Body of pancreas (tissue), 4 donors: ENCODE data around the gene CENPU. TPM values are rescaled to one million over a fixed set of nuclear protein-coding genes. Genes with fewer than 3 reads are reported as not detected.

ENCODE experiments used
- ATAC-seq: fragments of 150-250 bp; one replicate; pipeline ENCODE4 v1.9.1; 2016
- DNase-seq, 4 donors: peaks; one replicate each; pipeline ENCODE4 v3.0.0-alpha.2; 2019
- H3K27ac ChIP-seq, 4 donors: fragments of 200-600 bp; sonication (generic); 1 replicate in 3 of 4; 2 replicates in 1 of 4; pipeline versions ENCODE4 v1.5.1 to v1.6.1; 2016 to 2019; ENCODE audit warnings: mild to moderate bottlenecking in 1 of 4, mixed read lengths in 1 of 4, moderate library complexity in 1 of 4
- H3K27me3 ChIP-seq, 2 donors: fragments of 200-600 bp; sonication (generic); one replicate each; pipeline ENCODE4 v1.6.0; 2016; ENCODE audit warnings: mild to moderate bottlenecking in 1 of 2
- H3K36me3 ChIP-seq, 2 donors: fragments of 200-600 bp; sonication (generic); replicated peaks in 1 of 2; 2 replicates each; pipeline ENCODE4 v1.5.1; 2016; ENCODE audit warnings: low read depth in 2 of 2; ENCODE audit not compliant: insufficient read depth in 1 of 2
- H3K4me1 ChIP-seq: fragments of 200-600 bp; sonication (generic); one replicate; pipeline ENCODE4 v1.6.0; 2016
- H3K4me3 ChIP-seq, 2 donors: fragments of 200-600 bp; sonication (generic); 1 replicate in 1 of 2; 2 replicates in 1 of 2; pipeline ENCODE4 v1.5.1; 2016 to 2019
- H3K9me3 ChIP-seq, 3 donors: fragments of 200-600 bp; sonication (generic); 1 replicate in 2 of 3; 2 replicates in 1 of 3; pipeline ENCODE4 v1.5.1; 2016
- CTCF ChIP-seq, 7 experiments: fragments of 450-650 bp in 4 of 7; fragments of 200-600 bp in 3 of 7; sonication (generic) in 3 of 7; IDR thresholded peaks; one replicate each; pipeline ENCODE4 v1.5.1; 2016 to 2019; ENCODE audit warnings: antibody characterized with exemption in 7 of 7
- POLR2A ChIP-seq, 3 donors: fragments of 450-650 bp; IDR thresholded peaks; one replicate each; pipeline ENCODE4 v1.6.1; 2016; ENCODE audit warnings: antibody characterized with exemption in 3 of 3, mild to moderate bottlenecking in 2 of 3
- WGBS, 2 donors: methylation state at CpG; one replicate each; pipeline ENCODE4 v1.1.5; 2017; 5-methylcytosine and 5-hydroxymethylcytosine counted together
- intact Hi-C: fragments of 100-400 bp; cut with DNase I; formaldehyde crosslinking; loops from one replicate; pipeline ENCODE4 v1.15.1; 2023
- total RNA-seq, 2 donors: library from RNA; depleted of rRNA; stranded (reverse); fragments of >200 nt; gene quantifications; one replicate each; pipeline ENCODE4 v1.1.0, GENCODE V29; 2016

CENPU gene
- total RNA-seq, 2 donors from 2014 or later, result 2.1 to 2.3 TPM

DNA sequence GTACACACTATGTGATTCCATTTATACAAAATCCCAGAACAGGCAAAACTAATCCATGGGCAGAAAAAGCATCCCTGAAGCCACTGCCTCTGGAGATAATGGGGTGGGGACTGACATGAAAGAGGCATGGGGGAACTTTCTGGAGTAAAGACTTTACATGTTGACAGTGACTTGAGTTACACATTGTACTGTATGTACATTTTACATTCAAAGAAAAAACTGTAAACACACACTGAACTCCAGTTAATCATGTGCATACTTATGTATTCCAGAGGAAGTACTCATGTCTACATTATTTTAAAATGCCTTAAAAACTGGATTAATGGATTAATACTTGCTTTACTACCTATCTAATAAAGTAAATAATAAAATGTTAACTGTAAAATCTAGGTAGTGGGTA lies 21.6 kb downstream of the CENPU start:
- DNase-seq, result no peak
- H3K4me1 ChIP-seq, result no peaks in the 10 kb centered on the region
- no peak for TF ChIP-seq POLR2A (IDR thresholded peaks at IDR 0.05)
- no peak for TF ChIP-seq CTCF (IDR thresholded peaks at IDR 0.05)
- H3K4me3 ChIP-seq, result no peak overlapping the region
- intact Hi-C loops, result no loop called here
- H3K36me3 ChIP-seq, result no peaks in the 10 kb centered on the region
- H3K9me3 ChIP-seq, result no peaks in the 10 kb centered on the region
- no peak for ATAC-seq
- no peaks in the 10 kb centered on the region for H3K27me3 ChIP-seq
- H3K27ac ChIP-seq, result no peak overlapping the region

- no peaks in the 10 kb centered on the region for H3K9me3 ChIP-seq
- no peak for TF ChIP-seq POLR2A (IDR thresholded peaks at IDR 0.05)
- 50 to 52% methylated on average over 1 of the region's 1 CpG for whole genome bisulfite sequencing, 2 donors
- no peak for DNase-seq
- H3K27me3 ChIP-seq, result no peaks in the 10 kb centered on the region
- H3K27ac ChIP-seq, result no peak overlapping the region
- ATAC-seq, result no peak
- H3K4me3 ChIP-seq, result no peak overlapping the region
- H3K4me1 ChIP-seq, result no peaks in the 10 kb centered on the region
- H3K36me3 ChIP-seq, result no peaks in the 10 kb centered on the region
- intact Hi-C loops, result no loop called here
These were observed 27.4 kb downstream of the CENPU start for GRCh38 chr4:184706453-184706852.

GRCh38 chr4:184705692-184706091 lies 28.2 kb downstream of the CENPU start:
- DNase-seq, result no peak
- H3K27ac ChIP-seq, result no peak overlapping the region
- ATAC-seq, result no peak
- no peak overlapping the region for H3K4me3 ChIP-seq
- WGBS, 2 donors, result 73 to 85% methylated on average over 5 of the region's 5 CpGs
- no peaks in the 10 kb centered on the region for H3K27me3 ChIP-seq
- no peaks in the 10 kb centered on the region for H3K4me1 ChIP-seq
- intact Hi-C loops, result no loop called here
- no peaks in the 10 kb centered on the region for H3K9me3 ChIP-seq
- TF ChIP-seq POLR2A (IDR thresholded peaks at IDR 0.05), result no peak
- TF ChIP-seq CTCF (IDR thresholded peaks at IDR 0.05), result no peak
- no peaks in the 10 kb centered on the region for H3K36me3 ChIP-seq

GRCh38 chr4:184702114-184702513 lies 31.8 kb downstream of the CENPU start:
- intact Hi-C loops, result no loop called here
- DNase-seq, result no peak
- Histone ChIP-seq H3K27me3 (no peaks in the 10 kb centered on the region), H3K4me3 (no peak overlapping the region), H3K27ac (no peak overlapping the region), H3K9me3 (no peaks in the 10 kb centered on the region), H3K36me3 (no peaks in the 10 kb centered on the region), H3K4me1 (no peaks in the 10 kb centered on the region)
- TF ChIP-seq POLR2A (IDR thresholded peaks at IDR 0.05) (no peak), CTCF (IDR thresholded peaks at IDR 0.05) (no peak)
- 94 to 98% methylated on average over 2 of the region's 2 CpGs for WGBS, 2 donors
- ATAC-seq, result no peak

DNA sequence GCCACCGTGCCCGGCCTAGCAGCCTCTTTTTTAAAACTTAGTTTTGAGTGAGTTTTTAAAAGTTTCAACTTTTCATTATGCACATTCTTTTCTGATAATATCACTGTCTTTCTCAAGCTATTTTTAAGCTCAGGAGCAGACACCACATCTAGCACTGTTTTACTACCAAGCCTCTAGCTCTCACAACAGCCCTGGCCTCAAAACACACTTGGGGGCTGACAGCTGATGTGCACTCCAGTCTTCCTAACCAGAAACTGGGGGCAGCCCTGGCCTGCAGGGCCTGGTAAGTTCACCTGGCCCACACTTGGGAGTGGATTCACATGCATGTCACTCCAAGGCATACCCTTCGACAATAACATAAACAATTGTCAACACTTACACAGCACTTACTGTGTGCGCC lies 34.0 kb downstream of the CENPU start:
- intact Hi-C loops, result no loop called here
- H3K4me1 ChIP-seq, result no peaks in the 10 kb centered on the region
- no peaks in the 10 kb centered on the region for H3K27me3 ChIP-seq
- H3K27ac ChIP-seq, result no peak overlapping the region
- WGBS, 2 donors, result 94 to 96% methylated on average over 4 of the region's 4 CpGs
- H3K9me3 ChIP-seq, result no peaks in the 10 kb centered on the region
- no peak overlapping the region for H3K4me3 ChIP-seq
- DNase-seq (no peak), ATAC-seq (no peak)
- no peaks in the 10 kb centered on the region for H3K36me3 ChIP-seq
- TF ChIP-seq CTCF (IDR thresholded peaks at IDR 0.05) (no peak), POLR2A (IDR thresholded peaks at IDR 0.05) (no peak)
